ENCODE data around the gene ATXN1.
"Not testable (repeated sequence)": the region's sequence is repeated elsewhere in the genome, so short reads cannot be mapped to it uniquely, and the experiment has no call there.

ATXN1 gene

DNA sequence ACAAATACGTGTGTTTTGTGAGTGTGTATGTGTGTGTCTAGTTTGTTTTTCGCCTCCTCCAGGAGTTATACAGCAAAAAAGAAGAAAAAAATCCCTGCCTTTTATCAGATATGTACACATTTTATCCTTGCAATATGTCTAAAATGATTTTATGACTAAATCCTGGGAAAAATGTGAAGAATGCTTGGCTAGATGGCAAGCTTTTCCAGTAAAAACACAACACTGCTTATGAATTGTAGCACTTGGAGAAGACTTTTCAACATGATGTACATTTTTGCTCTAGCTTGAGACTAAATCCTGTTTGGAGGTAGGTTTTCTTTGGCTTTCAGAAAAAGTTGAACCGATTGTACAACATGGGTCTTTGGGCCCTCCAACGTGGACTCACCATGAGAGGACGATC lies 362.7 kb downstream of the ATXN1 start:
- DNase-seq: no peak

DNA sequence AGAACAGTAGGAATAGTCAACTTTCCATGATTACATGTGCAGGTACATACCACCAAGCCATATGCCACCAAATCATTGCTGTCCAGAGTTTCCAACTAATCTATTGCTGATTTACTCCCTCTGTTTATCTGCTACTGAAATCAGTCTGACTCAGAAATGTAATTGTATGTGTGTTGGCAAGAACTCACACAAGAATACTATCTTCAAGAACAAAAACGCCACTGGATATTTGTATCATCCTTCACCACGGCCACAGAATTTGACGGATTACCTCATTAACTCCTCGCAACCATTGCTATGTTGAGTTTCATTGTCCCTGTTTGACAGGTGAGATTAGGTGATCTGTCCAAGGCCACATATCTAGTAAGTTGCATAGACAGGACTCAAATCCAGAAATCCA lies 363.6 kb downstream of the ATXN1 start:
- no peak for DNase-seq

DNA sequence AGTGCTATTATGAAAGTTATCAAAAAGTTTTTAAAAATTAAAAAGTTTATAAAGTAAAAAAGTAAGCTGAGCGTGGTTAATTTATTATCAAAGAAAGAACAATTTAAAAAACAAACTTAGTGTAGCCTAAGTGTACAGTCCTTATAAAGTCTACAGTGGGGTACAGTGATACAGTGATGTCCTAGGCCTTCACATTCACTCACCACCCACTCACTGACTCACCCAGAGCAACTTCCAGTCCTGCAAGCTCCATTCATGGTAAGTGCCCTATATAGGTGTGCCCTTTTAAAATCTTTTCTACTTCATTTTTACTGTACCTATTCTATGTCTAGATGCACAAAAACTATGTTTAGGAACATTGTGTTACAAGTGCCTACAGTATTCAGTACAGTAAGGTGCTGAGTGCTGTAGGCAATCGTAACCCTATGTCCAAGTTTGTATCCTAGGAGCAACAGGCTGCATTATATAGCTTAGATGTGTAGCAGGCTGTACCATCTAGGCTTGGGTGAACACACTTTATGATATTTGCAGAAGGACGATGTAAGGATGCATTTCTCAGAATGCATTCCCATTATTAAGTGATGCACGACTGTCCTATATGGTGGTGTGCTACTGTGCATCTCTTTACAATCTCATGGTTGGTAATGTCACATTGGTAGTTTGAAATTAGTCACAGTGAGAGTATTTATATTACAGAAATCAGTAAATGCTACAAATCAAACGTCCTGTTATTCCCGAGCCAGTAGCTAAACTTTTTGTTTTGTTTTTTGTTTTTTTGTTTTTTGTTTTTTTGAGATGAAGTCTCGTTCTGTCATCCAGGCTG lies 364.6 kb downstream of the ATXN1 start:
- no peak for DNase-seq

DNA sequence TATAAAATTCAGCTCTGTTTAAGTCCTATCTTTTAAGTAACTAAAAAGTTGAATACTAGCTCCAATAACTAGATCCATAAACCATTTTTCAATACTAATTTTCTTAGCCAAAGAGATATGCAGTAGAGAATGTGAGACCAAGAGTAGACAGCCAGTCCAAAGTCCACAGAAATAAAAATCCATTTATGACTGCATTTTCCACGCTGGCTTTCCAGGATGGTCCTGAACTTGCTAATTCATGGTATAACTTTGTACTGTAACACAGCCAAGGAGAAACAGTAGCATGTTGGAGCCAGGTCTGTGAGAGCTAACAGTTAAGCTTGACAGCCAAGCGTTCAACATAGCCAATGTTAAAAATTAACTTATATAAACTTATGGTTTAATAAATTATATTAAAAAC lies 366.6 kb downstream of the ATXN1 start:
- DNase-seq: no peak

DNA sequence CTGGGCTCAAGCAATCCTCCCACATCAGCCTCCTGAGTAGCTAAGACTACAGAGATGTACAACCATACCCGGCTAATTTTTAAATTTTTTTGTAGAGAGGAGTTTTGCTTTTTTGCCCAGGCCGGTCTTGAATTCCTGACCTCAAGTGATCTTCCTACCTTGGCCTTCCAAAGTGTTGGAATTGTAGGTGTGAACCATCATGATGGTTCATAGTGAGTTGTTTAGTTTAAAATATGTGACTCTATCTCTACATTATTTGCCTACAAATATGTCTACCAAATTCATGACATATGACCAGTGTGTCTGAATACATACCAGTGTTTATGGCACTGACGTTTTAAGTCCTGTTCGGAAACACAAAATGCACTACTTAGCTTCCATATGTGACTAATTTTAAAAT lies 367.9 kb downstream of the ATXN1 start:
- no peak for DNase-seq

DNA sequence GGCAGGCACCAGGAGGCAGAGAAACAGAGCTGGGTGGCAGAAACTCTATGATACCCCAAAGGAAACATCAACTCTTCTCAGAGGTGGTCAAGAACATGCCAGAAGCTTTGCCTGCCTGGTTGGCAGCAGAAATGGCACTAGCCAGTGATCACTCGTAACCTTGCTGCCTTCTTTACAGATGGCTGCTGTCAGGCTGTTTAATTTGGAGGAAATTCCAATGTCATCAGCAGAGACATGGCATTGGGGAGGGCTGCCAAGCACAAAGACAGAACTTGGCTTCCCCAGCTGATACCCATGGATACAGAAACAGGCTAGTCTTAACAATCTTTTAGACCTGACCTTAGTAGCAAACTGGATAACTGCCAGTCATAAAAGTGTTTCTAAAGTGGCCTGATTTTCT lies 369.2 kb downstream of the ATXN1 start:
- no peak for DNase-seq

DNA sequence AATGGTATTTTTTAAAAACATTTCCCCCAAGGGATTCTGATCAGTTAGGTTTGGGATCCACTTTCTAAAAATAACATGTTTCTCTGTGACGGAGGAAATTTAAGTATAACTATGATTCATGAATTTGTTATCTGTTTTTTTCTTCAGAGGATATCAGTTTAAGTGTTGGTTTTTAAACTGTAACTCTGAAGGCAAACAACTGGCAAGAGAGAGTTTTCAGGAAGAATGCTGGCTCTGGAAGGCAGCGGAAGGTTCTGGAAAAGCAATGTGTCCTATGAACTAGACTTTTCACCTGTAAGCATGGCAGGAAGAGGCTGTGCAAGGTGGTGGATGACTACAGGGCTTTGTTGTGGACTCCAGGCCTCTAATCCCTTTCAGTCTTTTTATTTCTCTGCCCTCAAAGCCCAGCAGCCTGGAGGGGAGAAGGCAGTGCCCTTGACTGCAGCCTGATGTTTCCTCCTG lies 369.8 kb downstream of the ATXN1 start:
- no peak for DNase-seq

DNA sequence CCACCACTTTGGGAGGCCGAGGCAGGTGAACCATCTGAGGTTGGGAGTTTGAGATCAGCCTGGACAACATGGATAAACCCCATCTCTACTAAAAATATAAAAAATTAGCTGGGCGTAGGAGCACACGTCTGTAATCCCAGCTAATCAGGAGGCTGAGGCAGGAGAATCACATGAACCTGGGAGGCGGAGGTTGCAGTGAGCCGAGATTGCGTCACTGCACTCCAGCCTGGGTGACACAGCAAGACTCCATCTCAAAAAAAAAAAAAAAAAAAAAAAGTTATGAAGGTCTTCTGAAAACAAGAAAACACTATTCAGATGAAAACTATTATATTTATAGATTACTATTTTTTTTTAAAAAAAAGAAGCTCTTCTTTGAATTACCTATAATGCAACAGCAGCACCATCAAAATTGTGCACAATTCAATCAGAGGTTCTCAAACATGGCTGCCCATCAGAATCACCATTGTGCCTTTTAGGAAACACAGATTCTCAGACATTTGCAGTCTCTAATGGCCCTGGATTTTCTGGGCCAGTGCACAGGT lies 370.3 kb downstream of the ATXN1 start:
- DNase-seq: not testable (repeated sequence)

DNA sequence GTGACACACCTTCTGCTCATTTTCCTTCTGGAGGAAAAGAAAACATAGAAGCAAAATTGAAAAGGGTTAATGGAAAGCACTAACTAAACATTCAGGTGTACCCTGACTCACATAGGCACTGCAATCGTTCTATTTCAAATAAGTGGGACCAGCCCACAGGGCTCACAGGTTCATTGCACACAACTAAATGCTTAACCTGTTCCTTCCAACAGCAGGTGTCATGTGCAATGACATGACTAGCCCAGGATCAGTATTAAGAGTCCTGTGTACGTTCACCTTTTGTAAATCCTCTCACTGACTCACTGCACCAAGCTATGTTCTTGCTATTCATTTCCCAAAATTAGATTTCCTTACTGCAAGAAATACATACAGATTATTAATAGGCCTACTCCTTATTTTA lies 371.6 kb downstream of the ATXN1 start:
- DNase-seq: no peak

DNA sequence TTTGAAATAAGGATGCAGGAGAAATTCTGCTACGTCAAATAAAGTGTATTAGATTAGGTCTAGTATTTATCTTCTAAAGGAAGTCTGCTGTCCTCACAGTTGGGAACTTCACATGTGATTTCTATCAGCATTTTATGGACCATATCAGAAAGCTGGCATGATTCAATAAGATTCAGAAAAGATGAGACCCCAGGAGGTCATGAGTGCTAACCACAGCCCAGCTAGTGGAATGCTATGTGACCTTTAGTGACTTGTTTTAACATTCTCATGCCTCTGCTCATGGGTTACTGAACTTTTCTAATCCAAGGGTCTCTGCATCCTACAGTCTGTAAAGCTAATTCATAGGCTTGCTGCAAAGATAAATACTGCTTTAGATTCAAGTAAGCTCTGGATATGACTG lies 372.8 kb downstream of the ATXN1 start:
- no peak for DNase-seq

DNA sequence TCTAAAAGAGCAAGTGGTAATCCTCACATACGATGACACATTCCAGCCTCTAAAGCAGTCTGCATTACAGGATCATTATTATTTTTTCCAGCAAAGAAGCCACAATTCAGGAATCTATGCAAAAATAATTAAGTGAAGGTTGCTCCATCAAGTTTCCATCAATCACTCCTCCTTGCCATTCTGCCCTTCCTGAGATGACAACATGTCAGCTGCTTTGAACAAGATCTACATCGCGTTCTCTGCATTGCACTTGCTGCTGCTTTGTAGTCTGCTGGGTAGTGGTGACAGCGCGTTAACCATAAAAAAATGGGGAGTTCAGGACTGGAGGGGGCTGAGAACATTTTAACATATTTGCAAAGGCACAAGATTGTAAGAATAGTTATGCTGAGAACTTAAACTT lies 375.2 kb downstream of the ATXN1 start:
- no peak for DNase-seq

DNA sequence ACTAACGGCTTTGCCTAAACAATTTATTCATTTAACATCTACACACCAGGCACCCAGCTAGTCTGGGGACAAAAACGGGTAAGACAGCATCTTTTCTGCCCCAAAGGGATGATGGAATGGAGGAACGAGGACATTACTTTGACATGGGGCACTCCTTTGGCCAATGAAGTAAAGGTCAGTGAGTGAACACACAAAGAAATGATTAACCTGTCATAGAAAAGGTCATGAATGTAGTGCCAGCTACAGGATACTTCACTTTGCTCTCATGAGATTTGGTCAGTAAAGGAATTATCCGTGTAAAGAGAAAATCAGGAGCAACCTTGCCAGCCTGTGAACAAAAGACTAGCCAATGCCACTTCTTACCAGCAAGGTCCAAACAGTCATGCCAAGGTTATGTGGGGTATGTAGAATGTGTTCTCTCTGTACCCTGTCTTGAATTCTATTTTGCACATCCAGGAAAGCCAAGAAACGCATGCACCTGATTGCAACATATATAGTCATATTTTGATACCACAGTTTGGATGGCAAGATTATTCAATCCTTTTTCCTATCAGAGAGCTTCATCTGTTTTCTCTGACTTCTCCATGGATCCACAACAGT lies 377.6 kb downstream of the ATXN1 start:
- no peak for DNase-seq

DNA sequence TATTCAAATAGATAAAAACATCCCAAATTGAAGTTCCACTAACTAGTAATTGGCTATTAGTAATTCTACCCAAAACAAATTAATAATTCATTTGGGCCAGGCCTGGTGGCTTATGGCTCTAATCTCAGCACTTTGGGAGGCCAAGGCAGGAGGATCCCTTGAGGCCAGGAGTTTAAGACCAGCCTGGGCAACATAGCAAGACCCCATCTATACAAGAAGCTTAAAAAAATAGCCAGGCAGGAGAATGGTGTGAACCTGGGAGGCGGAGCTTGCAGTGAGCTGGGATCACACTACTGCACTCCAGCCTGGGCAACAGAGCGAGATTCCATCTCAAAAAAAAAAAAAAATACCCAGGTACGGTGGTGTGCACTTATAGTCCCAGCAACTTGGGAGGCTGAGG lies 379.3 kb downstream of the ATXN1 start:
- DNase-seq: not testable (repeated sequence)

DNA sequence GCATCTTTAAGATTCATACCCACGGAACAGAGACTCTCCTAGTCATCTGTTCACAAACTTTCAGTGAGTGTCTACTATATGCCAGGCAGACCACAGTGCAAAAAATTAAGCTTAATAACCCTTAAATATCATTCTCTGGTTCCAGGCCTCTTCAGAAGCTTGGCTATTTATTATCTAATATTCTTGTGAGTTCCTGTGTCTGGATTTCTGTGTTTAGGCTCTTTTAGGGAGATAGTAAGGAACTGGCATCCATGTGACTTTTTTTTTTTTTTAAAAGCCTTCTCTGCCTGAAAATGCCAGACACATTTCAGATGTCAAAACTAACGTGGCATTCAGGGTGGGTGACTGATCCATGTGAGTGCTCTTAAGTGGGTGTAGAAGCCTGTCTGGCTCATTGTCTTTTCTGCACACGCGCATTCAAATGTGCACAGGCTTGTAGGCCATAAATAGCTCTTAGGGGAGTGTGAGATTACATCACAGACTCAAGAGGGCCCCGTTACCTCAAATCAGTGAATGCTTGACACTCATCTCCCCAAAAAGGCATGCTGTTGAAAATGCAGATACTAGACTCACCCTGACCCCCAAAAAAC lies 380.9 kb downstream of the ATXN1 start:
- DNase-seq: no peak

DNA sequence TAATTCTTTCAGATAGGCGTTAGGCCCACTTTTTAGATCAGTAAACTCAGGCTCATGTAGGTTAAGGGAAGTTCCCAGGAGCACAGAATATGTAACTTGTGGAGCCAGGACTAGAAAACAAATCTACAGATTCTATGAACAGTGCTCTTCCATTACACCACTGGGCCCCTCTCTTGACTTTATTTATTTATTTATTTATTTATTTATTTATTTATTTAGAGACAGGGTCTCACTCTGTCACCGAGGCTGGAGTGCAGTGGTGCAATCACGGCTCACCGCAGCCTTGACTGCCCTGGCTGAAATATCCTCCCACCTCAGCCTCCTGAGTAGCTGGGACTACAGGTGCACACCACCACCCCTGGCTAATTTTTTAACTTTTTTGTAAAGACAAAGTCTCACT lies 382.9 kb downstream of the ATXN1 start:
- not testable (repeated sequence) for DNase-seq

DNA sequence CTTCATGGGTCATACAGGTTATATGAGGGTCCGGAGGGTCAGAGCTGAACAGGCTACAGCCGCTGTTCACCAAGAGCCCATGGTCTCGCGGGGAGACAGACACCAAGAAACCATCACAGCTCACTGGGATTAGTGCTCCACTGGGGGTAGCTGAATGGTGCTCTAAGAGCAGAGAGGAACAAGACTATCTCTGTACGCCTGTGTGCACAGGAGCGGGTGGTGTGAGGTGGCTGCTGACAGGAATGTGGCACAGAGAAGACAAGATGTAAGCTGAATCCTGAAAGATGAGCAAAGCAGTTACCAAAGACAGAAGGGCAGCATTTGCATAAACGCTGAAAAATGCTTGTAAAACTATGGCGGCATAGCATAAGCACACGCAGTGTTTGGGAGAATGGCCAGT lies 383.8 kb downstream of the ATXN1 start:
- no peak for DNase-seq

DNA sequence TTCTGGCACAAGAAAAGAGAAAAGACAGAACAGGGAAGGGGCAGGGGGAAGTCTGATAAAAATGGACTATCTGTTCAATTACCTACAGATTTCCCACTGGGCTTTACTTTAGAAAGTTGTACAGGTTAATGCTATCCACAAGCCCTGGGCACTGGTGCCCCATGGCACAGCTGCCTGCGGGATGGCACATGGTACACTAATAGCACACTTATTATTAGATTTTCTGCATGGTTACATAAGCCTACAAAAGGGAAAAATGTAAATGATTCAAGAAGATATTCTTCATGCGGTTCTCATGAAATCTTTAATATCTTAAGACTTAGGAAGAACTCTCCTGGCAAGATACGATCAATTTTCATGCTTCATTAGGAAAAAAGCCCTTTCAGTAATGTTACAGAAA lies 385.4 kb downstream of the ATXN1 start:
- no peak for DNase-seq

DNA sequence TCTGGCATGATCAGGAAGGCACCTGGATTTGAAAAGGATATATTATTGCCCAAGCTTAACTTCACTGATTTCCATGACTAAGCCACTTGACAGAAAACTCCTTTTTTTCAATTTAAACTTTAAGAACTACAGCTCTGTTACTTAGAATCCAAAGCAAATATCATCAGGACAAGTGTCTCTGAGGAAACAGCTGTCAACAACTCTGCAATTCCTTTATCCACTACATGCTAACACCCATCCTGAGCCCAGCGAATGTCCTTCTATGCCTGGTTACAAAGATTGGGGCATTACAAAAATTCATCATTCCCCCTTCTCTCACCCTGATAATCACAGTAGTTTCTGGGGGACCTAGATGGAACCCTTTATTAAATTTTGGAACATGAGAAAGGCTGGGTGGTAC lies 386.1 kb downstream of the ATXN1 start:
- DNase-seq: no peak

DNA sequence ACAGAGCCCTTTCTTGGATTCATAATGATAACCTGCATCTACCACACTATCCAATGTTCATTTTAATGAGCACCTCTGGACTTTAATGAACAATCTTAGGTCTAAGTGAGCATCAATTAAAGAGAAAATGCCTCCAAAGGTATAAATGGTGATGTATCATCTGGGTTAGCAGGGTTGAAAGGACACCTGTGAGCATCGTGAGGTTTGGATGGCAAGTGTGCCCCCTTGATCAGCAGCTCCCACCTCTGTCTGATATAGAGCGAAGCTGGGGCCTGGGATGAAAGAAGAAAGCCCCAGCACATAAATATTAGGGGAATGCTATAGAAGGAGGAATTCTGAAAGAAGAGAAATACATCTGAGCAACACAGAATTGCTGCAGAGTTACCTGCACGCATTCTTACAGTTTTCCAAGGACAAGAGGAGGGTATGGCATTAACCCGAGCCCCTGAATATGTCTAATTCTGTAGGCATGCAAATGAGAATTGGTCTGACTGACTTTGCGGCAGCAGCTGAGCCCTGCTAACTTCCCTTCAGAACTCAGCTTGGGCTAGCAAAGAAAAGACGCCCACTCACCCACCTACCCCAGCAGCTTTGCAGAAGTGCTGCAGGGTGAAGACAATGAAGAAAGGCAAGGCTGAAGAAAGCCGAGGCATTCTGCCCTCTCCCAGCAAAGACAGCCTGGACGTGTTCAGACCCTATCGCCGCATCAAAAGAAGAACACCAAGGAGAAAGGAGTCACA lies 386.6 kb downstream of the ATXN1 start:
- no peak for DNase-seq

DNA sequence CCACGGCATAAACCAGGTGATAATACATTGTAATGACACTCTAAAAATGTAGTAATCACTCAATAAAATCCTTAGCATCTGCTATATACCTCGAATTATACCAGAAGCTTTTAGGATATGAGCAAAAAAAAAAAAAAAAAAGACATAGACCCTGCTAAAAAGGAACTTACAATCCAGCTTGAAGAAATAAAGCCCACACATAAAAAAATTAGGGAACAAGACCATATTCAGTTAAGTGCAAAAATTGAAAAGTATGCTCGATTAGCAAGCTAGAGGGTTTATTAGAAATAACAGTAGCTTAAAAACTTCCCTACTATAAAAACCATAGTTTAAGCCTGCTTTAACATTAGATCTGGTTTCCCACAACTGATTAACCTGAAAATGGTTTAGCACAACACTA lies 387.2 kb downstream of the ATXN1 start:
- DNase-seq: no peak

DNA sequence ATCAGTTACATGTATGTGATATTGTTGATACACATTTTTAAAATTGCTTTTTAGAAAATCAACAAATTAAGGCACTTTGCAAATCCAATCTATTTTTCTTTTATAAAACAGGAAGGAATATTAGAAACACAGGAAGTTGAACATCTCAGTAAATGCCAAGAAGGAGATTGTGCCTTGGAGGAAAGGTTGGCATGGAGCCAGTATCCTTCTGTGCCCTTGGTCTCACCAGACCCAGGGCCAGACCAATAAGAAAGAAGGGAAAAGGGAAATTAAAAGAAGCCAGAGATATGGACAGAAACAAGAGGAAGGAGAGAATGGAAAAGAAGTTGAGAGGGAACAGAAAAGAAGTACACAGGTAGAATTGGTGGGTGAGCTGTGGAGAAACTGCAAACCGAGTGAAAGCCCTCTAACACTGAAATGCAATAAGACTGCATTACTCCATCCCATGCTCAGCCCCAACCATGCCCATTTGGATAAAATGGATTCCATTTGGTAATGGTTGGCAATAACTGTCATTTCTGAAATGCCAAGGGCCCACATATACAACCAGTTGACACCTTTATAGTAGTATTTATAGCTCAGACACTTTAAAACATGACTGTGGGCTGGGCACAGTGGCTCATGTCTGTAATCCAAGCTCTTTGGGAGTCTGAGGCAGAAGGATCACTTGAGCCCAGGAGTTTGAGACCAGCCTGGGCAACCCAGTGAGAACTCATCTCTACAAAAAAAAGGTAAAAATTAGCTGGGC lies 389.1 kb downstream of the ATXN1 start:
- no peak for DNase-seq

DNA sequence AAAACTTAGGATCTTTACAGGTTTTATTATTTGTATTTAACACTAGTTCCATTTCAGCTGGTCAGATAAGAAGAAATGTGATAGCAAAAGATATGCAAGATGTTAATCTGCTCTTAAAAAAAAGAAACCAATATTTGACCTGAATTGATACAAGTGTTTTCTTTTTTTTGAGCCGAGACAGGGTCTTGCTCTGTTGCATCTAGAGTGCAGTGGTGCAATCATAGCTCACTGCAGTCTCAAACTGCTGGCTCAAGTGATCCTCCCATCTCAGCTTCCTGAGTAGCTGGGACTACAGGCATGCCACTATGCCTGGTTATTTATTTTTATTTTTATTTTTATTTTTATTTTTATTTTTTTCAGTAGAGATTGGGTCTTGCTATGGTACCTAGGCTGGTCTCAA lies 389.9 kb downstream of the ATXN1 start:
- DNase-seq: no peak

DNA sequence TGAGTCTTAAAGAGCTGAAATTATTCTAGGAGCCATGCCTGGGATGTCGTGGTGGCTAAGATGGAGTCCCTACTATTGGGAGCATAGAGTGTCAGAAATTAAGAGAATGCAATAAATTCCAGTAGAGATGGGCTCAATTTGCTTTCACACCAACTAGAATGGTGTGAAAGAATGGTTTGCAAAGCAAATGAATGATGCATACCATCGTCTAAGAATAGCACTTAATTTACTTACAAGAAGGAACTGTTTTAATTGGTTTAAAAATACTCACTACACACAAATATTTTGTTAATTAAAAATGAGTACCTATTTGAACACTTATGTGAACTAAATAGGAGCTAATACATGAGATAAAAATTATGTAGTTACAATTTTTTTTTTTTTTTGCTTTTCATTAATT lies 390.3 kb downstream of the ATXN1 start:
- no peak for DNase-seq

Measured in DMS 273 treated with DMSO at 0.1 percent for 48 hours (cell line).